Lower leg skin (tissue), 4 donors: Measurements from ENCODE around the gene CBY2. TPM values are rescaled to one million over a fixed set of nuclear protein-coding genes. Genes with fewer than 3 reads are reported as not detected.

Experiments used
- DNase-seq, 2 donors: peaks; one replicate each; pipeline ENCODE4 v3.0.0-alpha.2; 2019; ENCODE audit warnings: low spot score in 2 of 2
- H3K4me3 ChIP-seq: fragments of 200-600 bp; sonication (generic); 2 replicates; pipeline ENCODE4 v1.5.1; 2017; ENCODE audit warnings: mild to moderate bottlenecking, low read depth; ENCODE audit not compliant: poor library complexity, severe bottlenecking
- CTCF ChIP-seq, 3 donors: fragments of 450-650 bp; IDR thresholded peaks; one replicate each; pipeline ENCODE4 v1.5.1; 2016; ENCODE audit warnings: antibody characterized with exemption in 3 of 3, mild to moderate bottlenecking in 3 of 3, moderate library complexity in 2 of 3
- POLR2A ChIP-seq, 2 donors: fragments of 450-650 bp; IDR thresholded peaks; one replicate each; pipeline ENCODE4 v1.6.1; 2016 to 2017; ENCODE audit warnings: antibody characterized with exemption in 2 of 2, mild to moderate bottlenecking in 1 of 2, moderate library complexity in 1 of 2
- WGBS, 2 donors: methylation state at CpG; one replicate each; pipeline ENCODE4 v1.1.5; 2018; 5-methylcytosine and 5-hydroxymethylcytosine counted together
- intact Hi-C: fragments of 100-400 bp; cut with DNase I; formaldehyde crosslinking; loops from one replicate; pipeline ENCODE4 v1.15.0; 2023; ENCODE audit warnings: low total_unique reads
- total RNA-seq, 4 donors: library from RNA; depleted of rRNA; stranded (reverse); fragments of >200 nt; gene quantifications; one replicate each; pipeline ENCODE4 v1.1.0, GENCODE V29; 2016

The CBY2 gene
- total RNA-seq, 4 donors from 2014 or later: 0.45 TPM; not detected in 3

GRCh38 chr13:45763419-45763818 is 61.3 kb downstream of the CBY2 start:
- DNase-seq: no peak
- 79 to 85% methylated on average over 4 of the region's 4 CpGs for WGBS, 2 donors
- no peak overlapping the region for H3K4me3 ChIP-seq
- TF ChIP-seq POLR2A (IDR thresholded peaks at IDR 0.05) (no peak), CTCF (IDR thresholded peaks at IDR 0.05) (no peak)
- intact Hi-C loops: no loop called here

Other genes starting within 250 kb of the CBY2 start
- gene COG3, start 237.4 kb upstream of the CBY2 start, total RNA-seq: 10 to 100 TPM; 31.9 to 41.9 (median 33.4) TPM
- not detected for gene ERICH6B, start 86.6 kb upstream of the CBY2 start, total RNA-seq
- gene SIAH3, start 149.4 kb downstream of the CBY2 start, total RNA-seq: under 1 TPM; 0.02 to 0.21 (median 0.05) TPM